SH-SY5Y (cell line): ENCODE measurements around the gene HLA-A.

ENCODE experiments used
- GATA2 ChIP-seq: IDR thresholded peaks from 2 replicates; pipeline ENCODE4 v1.6.1; 2011; ENCODE audit warnings: mild to moderate bottlenecking, low read depth, low read length
- GATA3 ChIP-seq: IDR thresholded peaks from 2 replicates; pipeline ENCODE4 v1.6.1; 2011; ENCODE audit warnings: low read depth, mild to moderate bottlenecking, low read length, moderate library complexity

DNA sequence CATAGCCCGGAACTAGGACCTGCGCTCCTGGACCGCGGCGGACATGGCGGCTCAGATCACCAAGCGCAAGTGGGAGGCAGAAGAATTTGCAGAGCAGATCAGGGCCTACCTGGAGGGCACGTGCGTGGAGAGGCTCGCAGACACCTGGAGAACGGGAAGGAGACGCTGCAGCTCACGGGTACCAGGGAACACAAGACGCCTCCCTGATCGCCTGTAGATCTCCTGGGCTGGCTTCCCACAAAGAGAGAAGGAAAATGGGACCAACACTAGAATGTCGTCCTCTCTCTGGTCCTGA lies 15.1 kb upstream of the HLA-A start:
- TF ChIP-seq GATA3 (no peak), GATA2 (no peak)
